Measurements from ENCODE around the gene SEMA6B.
A peak's percentile ranks its signal among the peaks of the same experiment; 100 is the strongest.
"Not testable (repeated sequence)": the region's sequence is repeated elsewhere in the genome, so short reads cannot be mapped to it uniquely, and the experiment has no call there.

SEMA6B gene

DNA sequence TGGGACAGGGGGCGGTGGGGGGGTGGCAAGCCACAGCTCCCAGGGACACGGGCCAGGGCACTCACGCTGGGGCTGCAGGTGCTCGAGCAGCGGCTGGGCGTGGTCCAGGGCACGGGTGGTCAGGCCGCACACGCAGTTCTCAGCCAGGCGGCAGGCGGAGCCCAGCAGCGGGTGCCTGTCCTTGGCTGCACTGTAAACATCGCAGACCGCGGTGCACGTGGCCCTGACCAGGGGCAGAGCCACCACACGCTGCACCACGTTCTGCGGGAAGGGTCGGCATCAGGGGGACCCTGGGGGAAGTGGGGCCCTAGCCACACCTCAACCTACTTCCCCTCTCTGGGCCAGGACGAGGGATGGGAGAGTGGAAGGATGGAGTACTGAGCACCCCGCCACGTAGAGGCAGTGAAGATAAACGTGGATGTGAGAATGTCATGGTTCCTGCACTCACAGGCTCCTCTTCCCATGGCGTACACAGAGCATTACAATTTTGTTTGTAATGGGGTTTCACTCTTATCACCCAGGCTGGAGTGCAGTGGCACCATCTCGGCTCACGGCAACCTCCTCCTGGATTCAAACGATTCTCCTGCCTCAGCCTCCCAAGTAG lies 27.8 kb downstream of the SEMA6B start:
- DNase-seq (ENCODE audit: low read depth), result no peak
- no peak overlapping the region for H3K4me3 ChIP-seq (ENCODE audit: low read depth, low read length)
- TF ChIP-seq, protein P1, sequence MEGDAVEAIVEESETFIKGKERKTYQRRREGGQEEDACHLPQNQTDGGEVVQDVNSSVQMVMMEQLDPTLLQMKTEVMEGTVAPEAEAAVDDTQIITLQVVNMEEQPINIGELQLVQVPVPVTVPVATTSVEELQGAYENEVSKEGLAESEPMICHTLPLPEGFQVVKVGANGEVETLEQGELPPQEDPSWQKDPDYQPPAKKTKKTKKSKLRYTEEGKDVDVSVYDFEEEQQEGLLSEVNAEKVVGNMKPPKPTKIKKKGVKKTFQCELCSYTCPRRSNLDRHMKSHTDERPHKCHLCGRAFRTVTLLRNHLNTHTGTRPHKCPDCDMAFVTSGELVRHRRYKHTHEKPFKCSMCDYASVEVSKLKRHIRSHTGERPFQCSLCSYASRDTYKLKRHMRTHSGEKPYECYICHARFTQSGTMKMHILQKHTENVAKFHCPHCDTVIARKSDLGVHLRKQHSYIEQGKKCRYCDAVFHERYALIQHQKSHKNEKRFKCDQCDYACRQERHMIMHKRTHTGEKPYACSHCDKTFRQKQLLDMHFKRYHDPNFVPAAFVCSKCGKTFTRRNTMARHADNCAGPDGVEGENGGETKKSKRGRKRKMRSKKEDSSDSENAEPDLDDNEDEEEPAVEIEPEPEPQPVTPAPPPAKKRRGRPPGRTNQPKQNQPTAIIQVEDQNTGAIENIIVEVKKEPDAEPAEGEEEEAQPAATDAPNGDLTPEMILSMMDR (conservative IDR thresholded peaks at IDR 0.05; ENCODE audit: low read depth, low read length), result no peak

DNA sequence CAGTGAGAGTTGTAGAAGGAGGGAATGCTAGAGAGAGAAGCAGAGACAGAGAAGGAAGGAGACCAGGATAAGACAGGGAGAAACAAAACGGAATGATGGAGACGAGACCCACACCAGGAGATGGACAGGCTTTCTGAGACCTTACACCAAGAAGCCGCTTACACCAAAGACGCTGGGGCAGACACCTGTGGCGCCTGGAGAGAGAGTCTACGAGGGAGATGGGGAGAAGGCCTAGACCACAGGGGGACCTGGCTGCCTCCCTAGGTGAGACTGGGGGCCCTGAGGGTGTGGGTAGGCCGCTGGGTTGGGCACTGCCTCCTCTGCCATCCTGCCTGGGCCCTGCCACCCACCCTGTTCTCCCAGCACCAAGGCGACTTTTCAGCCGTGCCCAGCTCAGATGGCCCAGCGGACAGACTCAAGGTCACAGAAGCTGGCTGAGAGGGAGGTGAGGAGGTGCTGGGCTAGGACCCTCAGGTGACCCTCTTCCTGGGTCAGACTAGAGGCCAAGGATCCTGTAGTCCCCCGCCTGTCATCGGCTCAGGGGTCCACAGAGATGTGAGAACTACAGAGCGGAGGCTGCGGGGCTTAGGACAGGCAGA lies 29.5 kb downstream of the SEMA6B start:
- TF ChIP-seq, protein P1 (conservative IDR thresholded peaks at IDR 0.05; ENCODE audit: low read depth, low read length), result no peak
- DNase-seq (ENCODE audit: low read depth), result no peak
- no peak overlapping the region for H3K4me3 ChIP-seq (ENCODE audit: low read depth, low read length)

DNA sequence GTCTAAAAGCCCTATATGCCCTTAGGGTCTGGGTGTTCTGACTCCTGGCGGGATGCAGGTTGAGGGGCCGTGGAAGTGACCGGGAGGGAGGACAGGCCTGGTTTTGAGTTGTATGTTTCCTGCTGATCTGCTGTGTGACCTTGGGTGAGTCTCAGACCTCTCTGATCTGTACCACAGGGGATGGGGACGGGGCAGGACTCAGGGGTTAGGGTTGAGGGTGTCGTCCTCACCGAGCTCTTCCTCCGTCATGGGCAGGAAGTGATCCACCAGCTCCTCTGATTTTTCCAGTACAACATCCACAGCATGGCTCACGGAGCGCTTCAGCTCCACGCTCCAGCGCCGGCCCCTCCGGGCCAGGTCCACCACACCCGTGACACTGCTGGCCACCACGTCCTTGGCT lies 30.6 kb downstream of the SEMA6B start:
- TF ChIP-seq, protein P1 (conservative IDR thresholded peaks at IDR 0.05; ENCODE audit: low read depth, low read length), result no peak
- no peak for DNase-seq (ENCODE audit: low read depth)
- H3K4me3 ChIP-seq (ENCODE audit: low read depth, low read length), result no peak overlapping the region

DNA sequence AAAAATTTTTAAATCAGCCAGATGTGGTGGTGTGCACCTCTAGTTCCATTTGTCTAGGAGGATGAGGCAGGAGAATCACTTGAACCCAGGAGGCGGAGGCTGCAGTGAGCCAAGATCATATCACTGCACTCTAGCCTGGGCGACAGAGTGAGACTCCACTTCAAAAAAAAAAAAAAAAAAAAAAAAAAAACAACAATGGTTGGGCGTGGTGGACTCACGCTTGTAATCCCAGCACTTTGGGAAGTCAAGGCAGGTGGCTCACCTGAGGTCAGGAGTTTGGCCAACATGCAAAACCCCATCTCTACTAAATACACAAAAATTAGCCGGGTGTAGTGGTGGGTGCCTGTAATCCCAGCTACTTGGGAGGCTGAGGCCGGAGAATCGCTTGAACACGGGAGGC lies 32.1 kb downstream of the SEMA6B start:
- H3K4me3 ChIP-seq (ENCODE audit: low read depth, low read length); DNase-seq (ENCODE audit: low read depth): not testable (repeated sequence)

DNA sequence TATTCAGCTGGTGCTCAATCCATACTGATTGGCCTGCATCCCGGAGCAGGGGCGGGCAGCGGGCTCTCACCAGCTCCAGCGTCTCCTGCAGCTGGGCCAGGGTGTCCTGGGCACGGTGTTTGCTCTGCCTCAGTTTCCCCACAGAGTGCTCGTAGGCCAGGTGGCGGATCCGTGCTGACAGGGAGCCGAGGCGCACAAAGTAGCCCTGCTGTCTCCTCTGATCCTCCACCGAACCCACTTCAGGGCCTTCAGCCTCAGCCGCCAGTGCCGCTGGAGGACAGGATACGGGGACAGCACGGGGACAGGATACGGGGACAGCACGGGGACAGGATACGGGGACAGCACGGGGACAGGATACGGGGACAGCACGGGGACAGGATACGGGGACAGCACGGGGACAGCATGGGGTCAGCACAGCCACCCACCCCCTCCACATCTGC lies 33.9 kb downstream of the SEMA6B start:
- DNase-seq (ENCODE audit: low read depth), result no peak
- TF ChIP-seq, protein P1 (conservative IDR thresholded peaks at IDR 0.05; ENCODE audit: low read depth, low read length), result no peak
- no peak overlapping the region for H3K4me3 ChIP-seq (ENCODE audit: low read depth, low read length)

DNA sequence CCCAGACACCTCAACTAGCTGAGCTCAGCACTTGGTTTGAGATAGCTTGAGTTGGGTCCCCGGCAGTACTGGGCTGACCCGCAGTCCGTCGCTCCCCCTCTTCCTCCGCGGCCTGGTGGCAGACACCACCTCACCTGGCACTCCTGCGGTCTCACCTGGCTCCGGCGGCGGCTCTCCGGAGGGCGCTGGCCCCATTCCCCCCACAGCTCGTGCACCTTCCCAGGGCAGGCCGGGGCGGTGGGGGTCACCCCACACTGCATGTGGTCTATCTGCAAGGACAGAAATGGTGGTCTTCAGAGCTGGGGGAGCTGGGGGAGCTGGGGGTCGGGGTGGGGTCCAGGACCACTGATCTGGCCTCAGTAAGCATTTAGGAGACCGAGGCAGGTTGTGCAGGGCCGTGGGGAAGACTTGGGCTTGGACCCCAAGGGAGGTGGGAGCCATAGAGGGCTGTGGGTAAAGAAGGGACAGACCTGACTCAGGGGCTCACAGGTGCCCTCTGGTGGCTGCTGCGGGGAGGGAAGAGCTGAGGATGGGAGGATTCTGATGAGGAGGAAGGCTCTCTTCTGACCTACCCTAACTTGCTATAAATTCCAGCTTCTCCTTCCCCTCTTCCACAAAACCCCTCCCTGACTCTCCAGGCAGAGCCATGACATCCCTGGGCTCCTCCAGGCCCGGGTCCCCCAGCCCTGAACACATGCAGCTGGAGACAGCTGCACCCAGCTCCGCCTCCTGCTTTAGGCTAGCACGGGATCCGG lies 34.5 kb downstream of the SEMA6B start:
- H3K4me3 ChIP-seq (ENCODE audit: low read depth, low read length), result no peak overlapping the region
- peak; percentile 55 for DNase-seq (ENCODE audit: low read depth)
- TF ChIP-seq, protein P1 (conservative IDR thresholded peaks at IDR 0.05; ENCODE audit: low read depth, low read length), result peak; percentile 86

DNA sequence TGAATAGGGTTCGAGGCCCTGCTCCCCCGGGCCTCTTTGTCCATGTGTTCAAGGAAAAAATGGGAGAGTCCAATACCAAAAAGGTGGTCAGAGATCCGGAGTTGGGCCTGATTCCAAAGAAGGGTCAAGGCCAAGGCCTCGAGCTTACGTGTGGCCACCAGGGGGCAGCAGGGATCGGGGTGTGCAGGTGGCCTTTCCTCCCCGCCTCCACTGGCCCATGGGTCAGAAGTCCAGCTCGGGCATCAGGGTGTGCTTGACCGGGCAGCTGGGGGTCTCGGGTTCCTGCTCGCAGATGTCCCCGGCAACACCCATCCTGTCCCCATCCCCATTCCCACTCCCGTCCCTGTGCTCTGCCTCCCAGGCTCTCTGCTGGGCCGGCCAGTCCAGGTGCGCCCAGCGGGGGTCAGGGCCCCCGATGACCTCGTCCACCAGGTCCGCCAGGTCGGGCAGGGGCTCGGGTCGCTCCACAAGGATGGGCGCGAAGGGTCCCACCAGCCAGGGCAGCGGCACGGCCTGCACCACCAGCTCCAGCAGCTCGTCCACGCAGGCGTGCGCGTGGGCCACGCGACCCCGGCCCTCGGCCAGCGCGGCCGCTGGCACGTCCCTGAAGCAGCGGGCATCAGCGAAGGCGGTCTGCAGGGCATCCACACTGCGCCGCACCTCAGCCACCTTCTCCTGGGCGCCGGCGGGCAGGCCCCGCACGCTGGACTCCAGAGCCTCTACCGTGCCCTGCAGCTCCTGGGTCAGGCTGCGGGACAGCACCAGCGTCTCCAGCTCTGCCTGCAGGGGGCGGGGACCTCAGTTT lies 36.0 kb downstream of the SEMA6B start:
- TF ChIP-seq, protein P1 (conservative IDR thresholded peaks at IDR 0.05; ENCODE audit: low read depth, low read length), result peak; percentile 80
- peak; percentile 45 for DNase-seq (ENCODE audit: low read depth)
- no peak overlapping the region for H3K4me3 ChIP-seq (ENCODE audit: low read depth, low read length)
